HG03565 (cell line): ENCODE data around the gene CEP112.
A peak's percentile ranks its signal among the peaks of the same experiment; 100 is the strongest.

ENCODE experiments used
- ATAC-seq: cut with Tn5 transposase; IDR thresholded peaks from one replicate; pipeline ENCODE4 v1.9.1; 2021; ENCODE audit warnings: mild to moderate bottlenecking, moderate library complexity; ENCODE audit not compliant: unreplicated experiment

Gene CEP112

DNA sequence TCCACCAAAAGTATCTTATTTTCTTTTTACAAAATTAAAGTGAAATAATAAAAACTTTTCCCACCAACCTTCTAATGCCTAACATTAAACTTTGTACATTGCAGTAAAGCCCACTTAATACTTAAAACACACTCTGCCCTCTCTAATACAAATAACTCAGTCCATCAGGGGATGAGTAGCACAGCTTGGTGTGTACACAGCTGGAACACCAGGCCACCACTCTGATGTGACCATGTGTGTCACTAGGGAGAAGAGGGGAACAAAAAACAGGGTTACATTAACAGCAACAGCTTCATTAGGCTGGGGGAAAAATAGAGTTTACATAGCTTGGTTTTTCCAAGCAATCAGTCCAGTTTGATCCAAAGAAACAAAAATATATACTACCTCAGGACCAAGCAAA is 295.0 kb downstream of the CEP112 start:
- ATAC-seq = no peak

DNA sequence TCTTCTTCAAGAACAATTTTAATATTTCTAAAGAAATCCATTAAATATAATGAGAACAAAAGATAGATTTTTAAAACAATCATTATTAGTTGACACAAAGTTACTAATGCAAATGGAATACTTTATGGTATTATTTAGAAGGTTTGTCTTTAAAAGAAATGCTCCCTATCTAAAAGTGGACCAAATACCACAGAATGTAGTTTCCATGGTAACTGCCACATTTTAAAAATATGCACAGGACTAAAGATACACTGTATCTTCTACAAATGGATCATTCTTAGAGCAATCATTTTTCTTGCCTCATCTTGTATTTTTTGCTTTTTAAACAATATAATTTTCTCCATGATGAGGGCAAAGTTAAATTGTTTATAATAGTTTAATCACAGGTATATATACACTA is 296.0 kb downstream of the CEP112 start:
- ATAC-seq = no peak

DNA sequence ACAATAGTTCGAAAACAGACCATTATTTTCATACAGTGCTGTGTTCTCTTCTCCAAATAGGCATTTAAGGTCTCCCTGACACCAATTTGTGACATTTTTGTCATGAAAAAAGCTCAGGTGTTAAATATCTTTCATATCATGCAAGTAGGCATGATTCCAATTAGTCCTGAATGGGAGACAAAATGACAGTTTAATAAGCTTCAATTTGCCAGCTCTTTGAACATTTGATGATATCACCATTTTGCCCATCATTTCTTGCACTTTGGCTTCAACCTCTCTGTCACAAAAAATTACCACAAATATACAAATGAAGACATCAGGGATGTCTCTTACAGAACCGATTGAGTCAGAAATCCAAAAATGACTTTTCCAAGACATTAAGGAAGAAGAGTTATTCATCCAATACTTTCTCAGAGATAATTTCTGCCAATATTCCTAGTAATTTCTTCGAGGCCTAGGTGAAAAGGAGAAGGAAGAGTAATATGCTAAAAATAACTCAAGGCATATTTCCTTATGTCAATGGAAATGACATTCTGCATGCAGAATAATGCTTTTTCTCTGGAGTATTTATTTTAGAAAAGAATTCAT is 298.1 kb downstream of the CEP112 start:
- no peak for ATAC-seq

DNA sequence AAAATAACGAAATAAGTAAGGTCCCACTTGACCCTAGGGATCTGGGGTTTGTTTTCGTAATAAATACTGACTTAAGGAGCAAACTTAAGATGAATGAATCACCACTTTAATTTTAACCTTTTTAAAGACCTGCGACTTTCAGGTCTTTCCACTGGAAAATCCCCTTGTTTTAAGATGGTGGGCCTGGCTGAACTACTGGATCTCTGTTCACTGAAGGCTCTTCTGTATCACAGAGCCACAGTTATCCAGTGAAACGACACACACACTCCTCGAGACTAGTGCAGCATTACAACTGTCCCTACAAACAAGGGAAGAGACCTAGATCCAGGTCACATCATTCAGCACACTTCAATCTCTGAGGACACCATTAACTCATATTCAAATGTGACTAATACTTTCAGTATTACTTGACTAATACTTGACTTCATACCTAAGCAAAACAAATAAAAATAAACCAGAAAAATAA is 299.0 kb downstream of the CEP112 start:
- peak; percentile 50 for ATAC-seq

DNA sequence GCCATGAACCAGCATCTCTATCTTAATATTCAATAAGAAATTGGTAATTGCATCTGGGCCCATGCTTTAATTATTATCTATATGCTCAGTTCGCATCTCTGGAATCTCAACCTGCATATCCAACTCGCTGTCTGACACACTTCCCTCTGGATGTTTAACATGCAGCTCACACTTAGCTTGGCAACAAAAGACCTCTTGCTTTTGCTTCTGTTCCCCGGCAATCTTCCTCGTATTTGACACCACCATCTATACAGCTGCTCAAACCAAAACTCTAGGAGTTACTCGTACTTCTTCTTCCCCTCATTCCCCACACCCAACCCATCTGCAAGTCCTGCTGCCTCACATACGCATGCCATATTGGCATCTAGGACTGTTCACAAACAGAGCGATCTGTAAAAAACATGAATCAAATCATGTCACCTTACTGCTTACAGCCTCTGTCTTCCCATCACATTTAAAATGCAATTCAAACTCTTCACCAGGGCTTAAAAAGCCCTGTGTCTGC is 300.6 kb downstream of the CEP112 start:
- ATAC-seq = no peak

DNA sequence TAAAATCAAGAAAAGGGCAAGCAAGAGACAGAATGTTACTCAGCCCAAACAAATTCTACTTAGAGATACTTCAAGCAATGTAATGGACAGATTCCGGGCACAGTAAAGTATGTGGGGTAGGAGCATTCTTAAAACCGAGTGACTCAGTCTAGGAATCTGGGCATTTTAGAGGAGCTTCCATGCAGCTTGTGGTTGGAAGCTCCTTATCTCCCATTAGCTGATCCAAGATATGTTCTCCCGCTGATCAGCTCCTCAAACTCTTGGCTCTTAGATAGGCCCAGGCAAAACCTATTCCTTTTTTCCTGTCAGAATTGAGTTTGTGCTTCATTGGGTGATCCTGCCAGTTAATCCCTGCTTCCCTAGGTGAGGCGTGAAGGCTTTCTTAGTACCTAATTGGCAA is 303.3 kb downstream of the CEP112 start:
- ATAC-seq = no peak

DNA sequence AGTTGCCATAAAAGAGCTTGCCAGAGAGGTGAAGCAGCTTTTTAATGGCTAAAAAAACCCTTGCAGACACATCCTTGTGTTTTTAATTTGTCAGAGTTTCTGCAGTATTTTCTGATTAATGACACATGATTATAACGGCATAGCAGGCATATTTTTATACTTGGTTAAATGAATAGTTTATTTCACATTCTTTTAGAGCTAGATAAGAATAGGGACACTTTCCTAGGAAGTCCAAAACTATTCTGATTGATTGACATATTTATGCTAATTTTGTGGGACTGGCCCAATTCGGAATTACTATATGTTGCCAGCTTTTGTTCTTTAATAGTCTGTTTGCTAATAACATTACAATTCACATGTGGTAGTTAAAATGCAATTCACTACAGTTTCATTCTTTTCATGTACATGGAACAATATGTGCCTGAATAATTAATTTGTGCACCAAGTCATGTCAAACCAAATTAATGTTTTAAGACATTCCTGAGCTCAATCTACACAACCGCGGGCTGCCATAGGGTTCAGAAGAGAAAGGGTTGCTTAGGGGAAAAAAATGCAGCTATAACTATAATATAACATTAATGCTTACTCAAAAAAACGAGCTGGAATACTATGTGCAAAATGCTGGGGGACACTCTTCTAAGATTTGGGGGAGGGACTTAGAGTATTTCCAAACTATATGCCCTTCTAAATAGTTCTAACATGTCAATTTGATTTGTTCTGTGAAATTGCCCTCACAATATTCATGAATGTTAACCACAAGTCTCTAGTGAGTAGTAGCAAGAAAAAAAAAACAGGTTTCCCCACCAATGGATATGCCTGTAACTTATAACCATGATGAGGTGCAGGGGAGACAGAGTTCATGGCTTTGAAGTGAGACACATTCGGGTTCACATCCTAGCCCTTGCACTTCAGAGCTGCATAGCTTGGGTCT is 305.4 kb downstream of the CEP112 start:
- no peak for ATAC-seq

DNA sequence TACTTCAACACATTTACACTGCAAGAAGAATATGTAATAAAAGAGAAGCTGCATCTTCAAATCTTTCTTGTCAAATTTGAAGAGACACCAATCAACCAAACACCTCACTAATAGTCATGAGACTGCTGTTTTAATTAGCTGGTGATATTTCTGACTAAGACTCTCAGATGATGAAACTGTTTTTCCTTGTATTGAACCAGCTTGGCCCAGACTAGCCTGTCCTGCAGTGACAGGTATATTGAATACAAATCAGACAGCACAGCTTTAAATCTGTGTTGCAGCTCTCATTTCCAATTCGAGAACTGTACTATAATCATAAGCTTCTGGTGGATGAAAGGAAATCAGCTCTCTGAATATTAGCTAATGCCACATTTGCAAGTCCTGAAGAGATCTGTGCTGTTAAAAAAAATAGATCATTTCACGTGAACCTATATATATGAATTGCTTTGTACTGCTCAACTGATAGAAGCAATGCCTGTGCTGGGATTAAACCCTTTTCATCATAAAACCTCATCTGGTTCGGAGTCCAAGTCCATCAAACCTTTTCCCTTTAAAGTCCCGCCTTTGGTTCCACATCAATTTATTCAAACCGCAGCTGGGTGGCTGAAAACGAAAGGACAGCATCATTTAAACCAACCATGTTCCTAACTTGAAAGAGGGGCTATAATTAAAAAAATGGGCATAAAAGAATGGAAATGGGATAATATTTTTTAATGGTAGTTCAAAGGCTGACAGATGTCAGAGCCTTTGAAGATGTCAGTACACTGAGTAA is 306.2 kb downstream of the CEP112 start:
- no peak for ATAC-seq

DNA sequence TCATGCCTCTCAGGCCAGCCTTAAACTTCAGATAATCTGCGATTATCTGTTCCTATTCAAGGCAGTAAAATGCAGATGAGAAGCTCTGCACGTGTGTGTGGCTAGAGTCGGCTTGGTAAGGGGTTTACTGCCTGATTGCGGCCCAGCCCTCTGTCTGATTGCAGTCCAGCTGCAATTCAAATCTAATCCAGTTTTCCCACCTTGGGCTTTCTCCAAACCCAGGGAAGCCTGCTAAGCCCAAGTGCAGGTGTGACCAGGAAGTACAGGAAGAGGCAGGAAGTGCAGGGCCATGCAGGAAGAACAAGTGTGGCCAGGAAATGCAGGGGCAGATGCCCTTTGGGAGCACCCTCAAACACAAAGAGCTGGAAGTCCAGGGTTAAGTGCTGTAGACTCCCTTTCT is 314.9 kb downstream of the CEP112 start:
- no peak for ATAC-seq

DNA sequence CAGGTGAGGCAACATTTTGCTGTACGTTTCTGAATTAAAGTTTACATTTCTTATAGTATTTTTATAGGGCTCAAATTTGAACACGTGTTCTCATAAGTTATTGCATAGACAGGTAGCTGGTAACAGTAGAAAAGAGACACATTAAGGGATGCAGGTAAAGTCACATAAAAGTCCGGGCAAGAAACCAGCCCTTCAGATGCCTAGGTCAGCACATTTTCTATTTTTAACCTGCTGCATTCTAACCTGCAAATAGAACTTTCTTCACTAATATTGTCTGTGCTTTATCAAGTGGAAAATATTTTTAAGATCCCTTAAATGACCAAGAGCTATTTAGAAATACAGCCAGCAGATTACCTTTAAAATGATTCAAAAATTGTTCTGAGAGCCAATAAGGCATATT is 323.1 kb downstream of the CEP112 start:
- ATAC-seq = no peak

DNA sequence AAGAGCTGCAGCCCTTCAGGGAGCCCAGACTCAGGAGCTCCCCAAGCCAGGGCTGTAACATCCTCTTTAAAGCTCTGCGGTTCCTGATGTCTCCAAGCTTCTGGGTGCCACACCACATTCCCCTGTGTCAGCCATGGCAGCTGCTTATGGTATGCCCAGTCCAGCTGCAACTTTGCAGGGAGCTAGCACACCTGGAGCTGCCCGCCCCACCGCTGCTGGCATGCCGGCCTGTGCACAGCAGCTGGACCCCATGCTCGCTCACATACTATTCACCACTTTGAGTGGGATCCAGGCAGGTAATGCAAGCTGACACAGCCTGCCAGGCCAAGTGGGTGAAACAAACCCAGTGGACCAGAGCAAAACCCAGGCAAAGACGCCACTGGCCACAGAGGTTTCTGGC is 324.9 kb downstream of the CEP112 start:
- no peak for ATAC-seq

DNA sequence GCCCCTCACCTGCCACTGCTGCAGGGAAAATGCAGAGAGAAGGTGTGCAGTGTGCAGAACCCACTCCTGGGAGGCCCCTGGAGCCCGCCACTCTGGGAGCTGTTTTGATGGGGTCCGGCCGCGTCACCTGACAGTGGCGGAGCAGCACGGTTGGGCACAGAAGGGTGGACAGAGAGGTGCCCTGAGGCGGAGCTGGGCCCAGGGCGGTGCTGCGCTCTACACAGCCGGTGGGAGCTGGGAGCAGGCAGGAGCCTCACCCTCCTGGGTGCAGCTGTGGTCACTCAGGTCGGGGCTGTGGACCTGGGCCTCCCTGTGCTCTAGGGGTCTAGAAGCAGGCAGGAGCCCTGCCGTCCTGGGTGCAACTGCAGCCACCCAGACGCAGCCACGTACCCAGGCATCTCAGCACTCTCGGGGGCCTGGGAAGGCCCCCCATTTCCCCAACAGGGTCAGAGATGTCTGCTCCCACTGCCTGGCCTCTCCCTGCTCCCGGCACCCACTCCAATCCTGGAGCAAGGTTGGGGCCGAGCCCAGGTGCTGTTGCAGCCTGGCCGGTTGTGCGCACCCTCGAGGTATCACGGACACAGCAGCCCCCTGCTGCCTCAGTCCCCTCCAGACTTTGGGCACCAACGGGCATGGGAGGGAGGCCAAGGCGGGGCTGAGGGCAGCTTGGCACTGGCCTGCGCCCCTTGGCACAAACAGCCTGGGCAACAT is 326.1 kb downstream of the CEP112 start:
- ATAC-seq = no peak

DNA sequence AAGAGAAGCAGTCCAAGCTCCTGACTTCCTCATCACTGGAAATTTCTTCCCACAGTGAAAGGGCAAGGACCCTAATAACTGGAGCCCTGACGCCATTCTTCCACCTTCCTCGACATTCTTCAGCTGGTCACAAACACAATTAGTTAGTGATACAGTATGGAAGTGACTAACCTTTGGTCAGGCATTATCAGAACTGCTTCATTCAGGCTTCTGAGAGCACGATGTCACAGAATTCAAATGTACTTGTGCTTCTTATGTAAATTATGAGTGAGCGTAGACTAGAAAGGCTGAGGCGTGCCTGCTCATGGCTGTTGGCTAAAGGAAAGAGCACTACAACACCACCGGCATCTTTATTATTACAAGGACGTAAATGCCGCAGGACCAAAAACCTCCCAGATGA is 327.5 kb downstream of the CEP112 start:
- ATAC-seq = no peak

DNA sequence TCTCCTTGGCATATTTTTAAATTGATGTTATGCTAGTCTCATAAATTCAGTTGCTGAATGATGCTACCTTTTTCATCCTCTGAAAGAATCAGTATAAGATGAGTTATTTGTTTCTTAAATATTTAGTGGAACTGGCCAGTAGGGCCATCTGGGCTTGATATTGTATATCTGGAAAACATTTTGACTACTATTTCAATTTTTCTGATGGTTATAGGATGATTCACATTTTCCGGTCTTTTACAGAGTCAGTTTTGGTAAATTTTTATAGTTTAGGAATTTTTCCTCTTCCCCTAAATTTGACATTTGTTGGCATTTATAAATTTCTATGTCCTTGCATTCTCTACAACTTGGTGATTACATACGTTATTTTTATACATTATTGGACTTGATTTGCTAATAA is 334.2 kb downstream of the CEP112 start:
- no peak for ATAC-seq

DNA sequence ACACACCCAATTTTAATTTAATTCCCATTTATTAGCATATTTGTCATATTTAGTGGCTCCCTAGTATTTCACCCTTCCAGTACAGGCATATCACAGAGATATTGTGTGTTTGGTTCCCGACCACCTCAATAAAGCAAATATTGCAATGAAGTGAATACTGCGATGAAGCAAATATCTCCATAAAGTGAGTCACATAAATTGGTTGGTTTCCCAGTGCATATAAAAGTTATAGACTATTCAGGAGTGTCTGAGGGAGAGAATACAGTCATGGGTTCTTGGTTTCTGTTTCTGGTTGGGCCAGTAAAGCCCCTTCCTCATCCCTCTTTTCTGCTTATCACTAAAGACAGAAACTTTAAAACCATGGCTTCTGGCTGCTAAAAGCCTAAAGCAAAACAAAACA is 335.1 kb downstream of the CEP112 start:
- no peak for ATAC-seq

DNA sequence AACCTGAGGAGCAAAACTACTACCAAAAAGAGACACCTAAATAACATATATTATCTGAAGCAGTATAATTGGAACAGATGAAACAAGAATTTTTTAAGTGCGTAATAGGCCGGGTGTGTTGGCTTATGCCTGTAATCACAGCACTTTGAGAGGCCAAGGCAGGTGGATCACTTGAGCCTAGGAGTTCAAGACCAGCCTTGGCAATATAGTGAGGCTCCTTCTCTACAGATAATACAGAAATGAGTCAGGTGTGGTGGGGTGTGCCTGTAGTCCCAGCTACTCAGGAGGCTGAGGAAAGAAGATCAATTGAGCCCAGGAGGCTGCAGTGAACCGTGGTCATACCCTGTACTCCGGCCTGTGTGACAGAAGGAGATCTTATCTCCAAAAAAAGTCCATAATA is 336.3 kb downstream of the CEP112 start:
- ATAC-seq = no peak

DNA sequence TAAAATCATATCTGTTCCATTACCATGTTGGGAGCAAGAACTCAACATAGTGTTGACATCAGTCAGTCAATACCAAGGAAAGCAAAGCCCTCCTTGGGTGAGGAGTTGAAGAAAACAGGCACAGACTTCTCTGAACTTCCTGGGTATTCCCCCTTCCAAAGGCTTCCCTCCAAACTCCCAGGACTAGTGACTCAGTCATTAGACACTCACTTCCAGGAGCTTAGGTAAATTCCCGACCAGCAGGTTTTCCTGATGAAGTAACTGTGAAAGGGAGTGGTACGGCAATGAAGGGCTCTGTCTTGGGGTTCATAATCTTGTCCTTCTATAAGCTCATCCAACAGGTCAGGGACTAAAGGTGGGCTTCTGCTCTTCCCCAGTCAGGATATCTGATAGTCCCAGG is 336.7 kb downstream of the CEP112 start:
- no peak for ATAC-seq

DNA sequence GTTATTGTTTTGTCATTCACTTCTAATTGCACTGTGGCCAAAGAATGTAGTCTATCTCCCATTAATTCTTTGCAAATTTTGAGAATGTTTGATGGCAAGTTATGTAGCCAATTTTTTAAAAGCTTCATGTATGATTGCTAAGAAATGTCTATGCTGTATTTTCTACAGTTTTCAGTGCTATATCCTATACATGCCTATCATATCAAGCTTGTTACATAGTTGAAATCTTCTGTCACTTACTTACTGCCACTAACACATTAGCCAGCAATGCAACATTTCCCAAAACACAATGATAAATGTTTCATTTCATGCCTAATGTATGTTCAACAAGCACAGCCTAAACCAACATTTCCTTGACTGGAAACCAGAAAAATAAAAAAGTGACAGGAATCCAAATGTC is 338.1 kb downstream of the CEP112 start:
- ATAC-seq = no peak

DNA sequence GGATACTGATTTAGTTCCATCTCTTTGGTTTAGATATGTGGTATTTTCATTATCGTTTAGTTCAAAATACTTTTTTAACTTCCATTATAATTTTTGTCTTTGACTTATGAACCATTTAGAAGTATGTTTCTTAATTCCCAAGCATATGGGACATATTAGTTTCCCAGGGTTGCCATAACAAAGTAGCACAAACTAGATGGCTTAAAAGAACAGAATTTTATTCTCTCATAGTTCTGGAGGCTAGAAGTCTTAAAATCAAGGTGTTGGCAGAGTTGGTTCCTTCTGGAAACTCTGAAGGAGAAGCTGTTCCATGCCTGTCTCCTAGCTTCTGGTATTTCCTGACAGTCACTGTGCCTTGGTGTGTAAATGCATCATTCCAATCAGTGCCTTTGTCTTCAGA is 339.0 kb downstream of the CEP112 start:
- ATAC-seq = no peak

DNA sequence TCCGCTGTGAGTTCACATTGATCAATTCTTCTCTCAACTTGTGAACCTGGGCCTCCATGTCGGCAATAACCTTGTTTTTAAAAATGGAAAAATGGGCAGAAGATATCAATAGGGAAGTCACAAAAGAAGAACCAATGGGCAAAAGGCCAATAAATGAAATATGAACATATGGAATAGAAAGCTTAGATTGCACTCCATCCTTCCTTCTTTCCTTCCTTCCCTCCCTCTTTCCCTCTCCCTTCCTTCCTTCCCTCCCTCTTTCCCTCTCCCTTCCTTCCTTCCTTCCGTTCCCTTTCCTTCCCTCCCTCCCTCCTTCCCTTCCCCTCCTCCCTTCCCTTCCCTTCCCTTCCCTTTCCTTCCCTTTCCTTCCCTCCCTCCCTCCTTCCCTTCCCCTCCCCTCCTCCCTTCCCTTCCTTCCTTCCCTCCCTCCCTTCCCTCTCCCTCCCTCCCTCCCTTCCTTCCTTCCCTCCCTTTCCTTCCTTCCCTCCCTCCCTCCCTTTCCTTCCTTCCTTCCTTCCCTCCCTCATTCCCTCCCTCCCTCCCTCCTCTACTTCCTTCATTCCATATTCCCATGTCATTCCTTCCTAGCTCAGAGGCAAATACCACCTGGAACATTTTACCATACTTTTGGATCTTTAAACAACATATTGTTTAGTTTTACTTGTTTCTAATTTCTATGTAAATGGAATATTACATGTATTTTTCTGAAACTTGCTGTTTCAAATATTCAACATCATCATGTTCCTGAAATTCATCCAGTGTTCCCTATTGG is 339.8 kb downstream of the CEP112 start:
- no peak for ATAC-seq
